ENCODE measurements around the gene CACTIN. TPM values are rescaled to one million over a fixed set of nuclear protein-coding genes. Genes with fewer than 3 reads are reported as not detected.

CACTIN gene
- total and polyA plus RNA-seq, 5 donors from 2014 or later: 2.9 to 32.7 (median 9.1) TPM

DNA sequence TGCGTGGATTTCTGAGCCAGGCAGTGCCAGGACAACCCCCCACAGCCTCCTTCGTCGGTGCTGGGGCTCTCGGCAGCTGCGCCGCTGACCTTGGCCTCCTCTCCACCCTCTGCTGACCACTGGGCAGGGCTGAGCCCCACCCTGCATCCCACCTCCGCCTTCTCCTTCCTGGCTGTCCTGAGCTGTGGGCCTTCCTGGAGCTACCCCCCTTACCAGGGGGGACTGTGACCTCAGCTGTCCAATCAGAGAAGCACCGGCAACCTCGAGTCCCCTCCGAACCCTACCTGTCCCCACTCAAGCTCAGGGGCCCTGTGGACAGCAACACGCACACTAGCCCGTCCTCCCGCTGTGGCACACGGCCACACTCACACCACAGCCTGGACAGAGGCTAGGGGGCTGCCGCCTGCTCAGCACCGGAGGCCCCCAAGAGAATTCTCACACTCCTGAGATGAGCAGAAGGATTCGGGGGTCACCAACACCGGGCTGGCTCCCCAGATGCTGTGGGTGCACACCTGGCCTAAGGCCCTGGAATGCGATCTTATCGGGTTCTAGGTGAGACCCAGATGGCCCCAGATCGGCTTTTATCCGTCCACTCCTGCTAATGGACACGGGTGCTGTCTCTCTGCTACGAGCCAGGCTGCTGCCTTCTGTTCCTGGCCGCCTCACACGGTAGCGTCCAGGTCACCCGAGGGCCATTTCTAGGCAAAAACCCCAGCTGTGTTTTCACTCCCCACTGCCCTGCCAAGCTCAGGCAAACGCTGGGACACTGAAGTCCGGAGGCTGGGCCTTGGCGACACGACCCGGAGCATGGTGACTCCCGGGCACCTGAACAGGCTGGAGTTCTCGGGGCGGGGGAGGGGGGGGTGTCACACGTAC is 32.5 kb upstream of the CACTIN start:
- DNase-seq (no peak), ATAC-seq (ENCODE audit: low read depth in 2 of 2) (no peak)
- Histone ChIP-seq H3K9me3 (ENCODE audit: control insufficient read depth in 2 of 2, low read length in 2 of 2) (no peaks in the 10 kb centered on the region), H3K27ac (ENCODE audit: insufficient read depth, low read length, poor library complexity, severe bottlenecking) (no peak overlapping the region), H3K36me3 (ENCODE audit: control insufficient read depth, insufficient read depth, low read length) (peaks cover 23% of the 10 kb centered on the region), H3K4me1 (ENCODE audit: control insufficient read depth, insufficient read depth, low read length, poor library complexity, severe bottlenecking) (no peaks in the 10 kb centered on the region), H3K27me3 (ENCODE audit: control insufficient read depth, insufficient read depth, low read length) (no peaks in the 10 kb centered on the region), H3K4me3 (ENCODE audit: low read depth, low read length) (no peak overlapping the region)
- Mint-ChIP-seq H3K27me3 (no peaks in the 10 kb centered on the region), H3K36me3 (peaks cover 14% of the 10 kb centered on the region), H3K4me3 (no peak overlapping the region), H3K9me3 (no peaks in the 10 kb centered on the region), H3K4me1 (no peaks in the 10 kb centered on the region), H3K27ac (no peak overlapping the region)

DNA sequence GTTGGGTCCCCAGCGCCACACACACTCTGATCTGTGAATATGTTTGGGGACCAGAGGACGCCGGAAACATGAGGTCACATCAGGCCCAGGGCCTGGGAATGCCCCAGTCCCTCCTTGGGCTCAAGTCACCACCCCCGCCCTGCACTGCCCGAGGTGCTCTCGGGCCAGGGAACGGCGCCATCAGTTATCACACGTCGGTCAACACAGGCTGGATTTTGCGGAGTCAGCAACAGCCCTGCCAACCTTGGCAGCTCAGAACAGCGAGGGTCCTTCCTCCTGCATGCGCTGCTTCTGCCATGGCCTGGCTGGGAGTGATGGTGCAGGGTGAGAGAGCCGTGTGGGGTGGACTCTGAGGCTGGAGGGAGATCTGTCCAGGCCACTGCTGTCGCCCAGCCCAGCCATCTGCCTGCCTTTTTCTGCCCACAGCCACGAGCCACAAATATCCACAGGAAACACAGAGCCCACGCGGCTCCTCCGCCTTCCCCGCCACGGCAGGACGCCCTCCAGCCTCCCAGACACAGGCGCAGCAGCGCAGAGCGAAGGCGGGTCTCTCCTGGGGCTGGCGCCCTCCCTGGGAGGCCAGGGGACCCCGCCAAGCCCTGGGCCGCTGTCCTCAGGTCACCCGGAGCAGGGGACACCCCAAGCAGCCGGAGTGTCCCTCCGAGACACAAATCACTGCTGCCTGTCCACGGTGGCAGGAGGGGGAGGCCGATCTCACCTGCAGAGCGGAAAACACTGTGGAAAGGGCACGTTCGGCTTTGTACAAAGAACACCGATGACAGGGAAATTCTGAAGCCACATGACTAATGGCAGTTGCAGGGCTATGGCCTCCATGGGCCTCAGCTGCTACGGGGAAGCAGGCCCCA is 31.6 kb upstream of the CACTIN start:
- DNase-seq (no peak), ATAC-seq (ENCODE audit: low read depth in 2 of 2) (no peak)
- Histone ChIP-seq H3K4me1 (ENCODE audit: control insufficient read depth, insufficient read depth, low read length, poor library complexity, severe bottlenecking) (no peaks in the 10 kb centered on the region), H3K9me3 (ENCODE audit: control insufficient read depth in 2 of 2, low read length in 2 of 2) (no peaks in the 10 kb centered on the region), H3K36me3 (ENCODE audit: control insufficient read depth, insufficient read depth, low read length) (peaks cover 20% of the 10 kb centered on the region), H3K27me3 (ENCODE audit: control insufficient read depth, insufficient read depth, low read length) (no peaks in the 10 kb centered on the region), H3K4me3 (ENCODE audit: low read depth, low read length) (no peak overlapping the region), H3K27ac (ENCODE audit: insufficient read depth, low read length, poor library complexity, severe bottlenecking) (no peak overlapping the region)
- H3K4me1 Mint-ChIP-seq: no peaks in the 10 kb centered on the region
- H3K9me3 Mint-ChIP-seq: no peaks in the 10 kb centered on the region
- peaks cover 11% of the 10 kb centered on the region for H3K36me3 Mint-ChIP-seq
- no peak overlapping the region for H3K4me3 Mint-ChIP-seq
- no peaks in the 10 kb centered on the region for H3K27me3 Mint-ChIP-seq
- no peak overlapping the region for H3K27ac Mint-ChIP-seq

DNA sequence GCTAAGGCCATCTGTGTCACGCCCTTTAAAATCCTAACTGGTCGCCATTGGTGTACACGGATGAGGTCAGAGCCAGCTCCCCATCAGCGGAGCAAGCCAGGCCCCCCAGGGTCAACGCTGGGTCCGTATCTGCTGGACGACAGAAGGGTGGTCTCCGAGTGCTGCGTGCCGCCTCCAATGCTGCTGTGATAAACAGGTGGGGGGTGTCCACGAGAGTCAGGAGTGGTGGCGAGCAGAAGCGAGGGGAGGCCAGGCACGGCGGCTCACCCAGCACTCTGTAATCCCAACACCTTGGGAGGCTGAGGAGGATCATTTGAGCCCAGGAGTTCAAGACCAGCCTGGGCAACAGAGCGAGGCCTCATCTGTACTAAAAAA is 30.8 kb upstream of the CACTIN start:
- Mint-ChIP-seq H3K27me3 (no peaks in the 10 kb centered on the region), H3K36me3 (peaks cover 10% of the 10 kb centered on the region), H3K9me3 (no peaks in the 10 kb centered on the region), H3K4me3 (no peak overlapping the region), H3K4me1 (no peaks in the 10 kb centered on the region), H3K27ac (no peak overlapping the region)
- ATAC-seq (ENCODE audit: low read depth in 2 of 2) (no peak), DNase-seq (no peak)
- H3K36me3 ChIP-seq (ENCODE audit: control insufficient read depth, insufficient read depth, low read length): peaks cover 21% of the 10 kb centered on the region
- H3K4me1 ChIP-seq (ENCODE audit: control insufficient read depth, insufficient read depth, low read length, poor library complexity, severe bottlenecking): no peaks in the 10 kb centered on the region
- no peak overlapping the region for H3K27ac ChIP-seq (ENCODE audit: insufficient read depth, low read length, poor library complexity, severe bottlenecking)
- H3K4me3 ChIP-seq (ENCODE audit: low read depth, low read length): no peak overlapping the region
- H3K9me3 ChIP-seq (ENCODE audit: control insufficient read depth in 2 of 2, low read length in 2 of 2): no peaks in the 10 kb centered on the region
- no peaks in the 10 kb centered on the region for H3K27me3 ChIP-seq (ENCODE audit: control insufficient read depth, insufficient read depth, low read length)

- Mint-ChIP-seq H3K4me3 (no peak overlapping the region), H3K36me3 (peaks cover 10% of the 10 kb centered on the region), H3K9me3 (no peaks in the 10 kb centered on the region), H3K27me3 (no peaks in the 10 kb centered on the region), H3K4me1 (no peaks in the 10 kb centered on the region), H3K27ac (no peak overlapping the region)
- DNase-seq (no peak), ATAC-seq (ENCODE audit: low read depth in 2 of 2) (no peak)
- no peak overlapping the region for H3K4me3 ChIP-seq (ENCODE audit: low read depth, low read length)
- peaks cover 19% of the 10 kb centered on the region for H3K36me3 ChIP-seq (ENCODE audit: control insufficient read depth, insufficient read depth, low read length)
- H3K4me1 ChIP-seq (ENCODE audit: control insufficient read depth, insufficient read depth, low read length, poor library complexity, severe bottlenecking): no peaks in the 10 kb centered on the region
- H3K27ac ChIP-seq (ENCODE audit: insufficient read depth, low read length, poor library complexity, severe bottlenecking): no peak overlapping the region
- no peaks in the 10 kb centered on the region for H3K9me3 ChIP-seq (ENCODE audit: control insufficient read depth in 2 of 2, low read length in 2 of 2)
- H3K27me3 ChIP-seq (ENCODE audit: control insufficient read depth, insufficient read depth, low read length): no peaks in the 10 kb centered on the region
These were observed 30.3 kb upstream of the CACTIN start for GRCh38 chr19:3656747-3657394.

- Histone ChIP-seq H3K36me3 (ENCODE audit: control insufficient read depth, insufficient read depth, low read length) (peaks cover 15% of the 10 kb centered on the region), H3K27me3 (ENCODE audit: control insufficient read depth, insufficient read depth, low read length) (no peaks in the 10 kb centered on the region), H3K4me1 (ENCODE audit: control insufficient read depth, insufficient read depth, low read length, poor library complexity, severe bottlenecking) (no peaks in the 10 kb centered on the region), H3K9me3 (ENCODE audit: control insufficient read depth in 2 of 2, low read length in 2 of 2) (no peaks in the 10 kb centered on the region), H3K4me3 (ENCODE audit: low read depth, low read length) (no peak overlapping the region), H3K27ac (ENCODE audit: insufficient read depth, low read length, poor library complexity, severe bottlenecking) (no peak overlapping the region)
- Mint-ChIP-seq H3K4me3 (no peak overlapping the region), H3K36me3 (peaks cover 10% of the 10 kb centered on the region), H3K4me1 (no peaks in the 10 kb centered on the region), H3K9me3 (no peaks in the 10 kb centered on the region), H3K27ac (no peak overlapping the region), H3K27me3 (no peaks in the 10 kb centered on the region)
- ATAC-seq (ENCODE audit: low read depth in 2 of 2) (no peak), DNase-seq (no peak)
These were observed 29.6 kb upstream of the CACTIN start for GRCh38 chr19:3656073-3656746.

DNA sequence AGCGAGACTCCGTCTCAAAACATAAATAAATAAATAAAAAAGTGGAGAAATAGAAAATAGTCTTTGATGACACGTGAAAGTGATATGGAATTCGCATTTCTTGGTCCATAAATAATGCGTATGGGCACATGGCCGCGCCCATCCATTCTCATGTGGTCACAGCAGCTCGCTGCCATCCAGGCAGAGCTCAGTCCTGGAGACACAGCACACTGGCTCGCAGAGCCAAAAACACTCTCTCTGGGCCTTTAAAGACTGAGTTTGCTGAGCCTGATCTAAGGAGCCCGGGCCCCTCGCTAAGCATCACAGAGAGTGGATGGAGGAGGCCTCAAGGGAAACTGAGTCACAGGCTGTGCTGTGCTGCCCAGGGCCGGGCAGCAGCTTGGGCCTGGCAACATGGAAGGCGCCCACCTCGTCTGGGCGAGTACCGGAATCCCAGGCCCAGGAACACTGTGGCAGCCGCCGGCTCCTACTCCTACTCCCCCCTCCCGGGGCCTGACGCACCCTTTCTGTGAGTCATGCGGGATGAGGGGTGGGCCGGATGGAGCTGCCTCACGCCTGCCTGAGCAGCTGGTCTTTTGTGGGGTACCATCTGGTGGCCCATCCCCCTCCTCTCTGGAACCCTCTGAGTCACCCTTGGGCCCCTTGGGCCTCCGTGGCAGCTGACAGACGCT is 28.9 kb upstream of the CACTIN start:
- ATAC-seq (ENCODE audit: low read depth in 2 of 2) (no peak), DNase-seq (no peak)
- Mint-ChIP-seq H3K27ac (no peak overlapping the region), H3K4me1 (no peaks in the 10 kb centered on the region), H3K36me3 (peaks cover 10% of the 10 kb centered on the region), H3K27me3 (no peaks in the 10 kb centered on the region), H3K9me3 (no peaks in the 10 kb centered on the region), H3K4me3 (no peak overlapping the region)
- Histone ChIP-seq H3K9me3 (ENCODE audit: control insufficient read depth in 2 of 2, low read length in 2 of 2) (no peaks in the 10 kb centered on the region), H3K36me3 (ENCODE audit: control insufficient read depth, insufficient read depth, low read length) (peaks cover 15% of the 10 kb centered on the region), H3K4me3 (ENCODE audit: low read depth, low read length) (no peak overlapping the region), H3K4me1 (ENCODE audit: control insufficient read depth, insufficient read depth, low read length, poor library complexity, severe bottlenecking) (no peaks in the 10 kb centered on the region), H3K27me3 (ENCODE audit: control insufficient read depth, insufficient read depth, low read length) (no peaks in the 10 kb centered on the region), H3K27ac (ENCODE audit: insufficient read depth, low read length, poor library complexity, severe bottlenecking) (no peak overlapping the region)
